ENCODE data around the gene SMIM10L2A.
A peak's percentile ranks its signal among the peaks of the same experiment; 100 is the strongest.
"Not testable (repeated sequence)": the region's sequence is repeated elsewhere in the genome, so short reads cannot be mapped to it uniquely, and the experiment has no call there.

SMIM10L2A gene

DNA sequence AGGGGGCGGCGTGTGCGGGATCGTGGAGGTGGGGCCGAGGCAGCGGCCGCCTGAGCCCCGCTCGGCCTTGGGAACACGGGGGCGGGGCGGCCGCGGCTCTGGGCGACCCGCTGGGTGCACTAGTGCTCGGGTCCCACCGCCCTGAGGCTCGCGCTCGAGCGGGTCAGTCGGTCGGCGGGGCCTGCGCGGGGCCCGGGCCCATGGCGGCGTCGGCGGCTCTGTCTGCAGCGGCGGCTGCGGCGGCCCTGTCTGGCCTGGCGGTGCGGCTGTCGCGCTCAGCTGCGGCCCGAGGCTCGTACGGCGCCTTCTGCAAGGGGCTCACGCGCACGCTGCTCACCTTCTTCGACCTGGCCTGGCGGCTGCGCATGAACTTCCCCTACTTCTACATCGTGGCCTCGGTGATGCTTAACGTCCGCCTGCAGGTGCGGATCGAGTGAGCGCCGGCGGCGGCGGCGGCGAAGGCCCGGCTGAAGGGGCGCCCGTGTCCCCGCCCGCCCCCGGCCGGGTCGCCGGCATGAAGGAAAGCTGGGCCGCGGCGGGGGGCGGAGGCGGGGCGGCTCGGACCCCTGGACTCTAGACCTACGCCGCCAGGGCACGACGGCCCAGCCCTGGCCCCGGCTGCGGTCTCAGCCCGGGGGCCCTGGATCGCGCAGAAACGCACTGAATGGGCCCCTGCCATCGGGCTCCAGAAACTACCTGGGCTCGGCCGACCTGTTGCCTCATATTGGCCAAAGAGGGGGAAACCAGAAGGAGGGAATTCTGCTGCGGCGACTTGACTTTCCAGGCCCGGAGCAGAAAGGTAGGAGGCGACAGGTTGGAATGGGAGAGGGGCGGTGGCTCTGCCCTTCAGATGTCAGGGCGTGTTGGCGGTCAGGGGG is at the start of gene SMIM10L2A:
Gene SMIM10L2A (plus strand): TSS at position 13 of the 878 bp plus-strand sequence. CDS start 188 bp downstream, at position 201.
- no peak for DNase-seq (ENCODE audit: low read depth in 4 of 4, low spot score in 1 of 4)

DNA sequence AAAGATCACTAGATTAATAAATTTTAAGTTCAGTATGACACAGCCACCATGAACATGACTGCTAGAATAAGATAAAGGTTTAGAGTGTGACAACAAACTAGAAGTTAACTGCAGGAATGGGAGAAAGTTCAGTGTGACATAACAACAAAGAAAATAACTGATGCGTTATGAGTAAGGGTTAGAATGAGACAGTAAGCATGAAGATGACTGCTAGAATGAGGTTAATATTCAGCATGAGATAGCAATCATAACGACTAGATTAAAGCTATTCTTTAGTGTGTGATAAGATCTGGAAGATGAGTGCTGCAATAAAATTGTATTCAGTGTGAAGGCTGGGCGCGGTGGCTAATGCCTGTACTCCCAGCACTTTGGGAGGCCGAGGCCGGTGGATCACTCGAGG is 48.4 kb upstream of the SMIM10L2A start:
- DNase-seq (ENCODE audit: low read depth in 4 of 4, low spot score in 1 of 4), result no peak

DNA sequence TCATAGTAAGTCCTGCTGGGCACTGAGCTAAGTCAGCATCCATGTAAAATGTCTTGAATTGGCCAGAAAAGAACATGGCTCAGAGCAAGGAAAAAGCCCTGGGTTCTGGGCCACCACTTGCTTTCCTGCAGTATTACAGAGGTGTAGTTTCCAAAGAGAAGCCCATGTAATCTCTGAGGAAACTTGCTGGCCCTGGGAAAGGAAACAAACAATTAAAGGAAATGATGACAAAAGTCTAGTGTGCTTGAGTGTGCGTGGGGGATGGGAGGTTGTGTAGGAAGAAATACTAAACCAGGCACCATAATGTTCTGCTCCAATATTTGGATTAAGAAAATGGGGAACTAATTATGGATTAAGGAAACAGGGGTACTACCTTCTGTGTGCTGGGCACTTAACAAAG is 39.5 kb upstream of the SMIM10L2A start:
- DNase-seq (ENCODE audit: low read depth in 4 of 4, low spot score in 1 of 4), result no peak

DNA sequence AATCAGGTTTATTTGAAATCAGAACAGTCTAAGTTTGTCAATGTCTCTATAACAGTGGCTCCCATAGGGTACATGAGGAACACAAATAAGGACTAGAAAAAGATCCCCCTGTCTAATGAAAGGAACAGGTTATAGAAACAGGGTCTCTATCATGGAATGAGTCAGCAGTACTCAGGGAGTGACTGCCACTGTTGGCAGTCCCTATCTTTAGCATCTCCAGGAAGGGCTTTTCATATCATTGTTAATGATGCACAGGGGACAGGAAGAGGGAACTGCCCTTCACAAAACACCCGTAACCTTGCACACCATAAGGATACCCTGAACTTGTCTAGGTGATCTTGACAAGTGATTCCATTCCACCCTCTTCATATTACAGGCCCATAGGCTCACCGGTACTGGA is 38.5 kb upstream of the SMIM10L2A start:
- DNase-seq (ENCODE audit: low read depth in 4 of 4, low spot score in 1 of 4), result no peak

DNA sequence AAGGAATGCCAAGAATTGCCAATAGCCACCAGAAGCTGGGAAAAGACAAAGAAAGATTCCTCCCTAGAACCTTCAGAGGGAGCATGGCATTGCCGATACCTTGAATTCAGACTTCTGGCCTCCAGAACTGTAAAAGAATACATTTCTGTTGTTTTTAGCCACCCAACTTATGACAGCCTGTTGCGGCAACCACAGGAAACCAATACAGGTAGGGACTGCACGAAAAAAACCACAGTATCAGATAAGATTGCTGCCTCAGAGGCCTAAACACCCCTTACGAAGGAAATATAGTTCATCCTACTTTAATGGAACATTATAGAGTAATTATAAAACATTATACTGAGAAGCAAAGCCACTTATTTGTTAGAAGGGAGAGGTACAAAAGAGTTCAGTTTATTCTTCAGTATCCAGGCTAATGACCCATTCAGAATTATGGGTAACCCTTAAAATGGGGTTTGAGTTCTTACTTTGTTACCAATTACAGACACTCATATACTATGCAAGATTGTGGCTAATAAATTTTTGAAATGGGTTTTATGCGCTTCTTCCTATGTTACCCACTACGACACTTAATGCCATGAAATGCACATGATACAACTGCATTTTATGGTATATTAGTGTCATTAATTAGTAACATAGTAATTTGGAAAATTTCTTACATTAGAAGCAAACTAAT is 37.4 kb upstream of the SMIM10L2A start:
- no peak for DNase-seq (ENCODE audit: low read depth in 4 of 4, low spot score in 1 of 4)

DNA sequence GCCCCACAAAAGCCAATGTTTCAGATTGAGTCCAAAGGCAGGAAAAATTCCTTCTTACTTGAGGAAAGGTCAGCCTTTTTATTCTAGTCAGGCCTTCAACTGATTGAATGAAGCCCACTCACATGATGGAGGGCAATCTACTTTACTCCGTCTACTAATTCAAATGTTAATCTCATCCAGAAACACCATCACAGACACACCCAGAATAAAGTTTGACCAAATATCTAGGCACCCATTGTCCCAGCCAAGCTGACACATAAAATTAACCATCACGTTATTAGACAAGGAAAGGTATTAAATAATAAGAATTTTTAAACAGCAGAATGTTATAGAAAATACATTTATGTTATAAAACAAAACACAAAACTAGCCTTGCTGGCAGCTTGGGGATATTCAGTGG is 32.9 kb upstream of the SMIM10L2A start:
- DNase-seq (ENCODE audit: low read depth in 4 of 4, low spot score in 1 of 4), result no peak

DNA sequence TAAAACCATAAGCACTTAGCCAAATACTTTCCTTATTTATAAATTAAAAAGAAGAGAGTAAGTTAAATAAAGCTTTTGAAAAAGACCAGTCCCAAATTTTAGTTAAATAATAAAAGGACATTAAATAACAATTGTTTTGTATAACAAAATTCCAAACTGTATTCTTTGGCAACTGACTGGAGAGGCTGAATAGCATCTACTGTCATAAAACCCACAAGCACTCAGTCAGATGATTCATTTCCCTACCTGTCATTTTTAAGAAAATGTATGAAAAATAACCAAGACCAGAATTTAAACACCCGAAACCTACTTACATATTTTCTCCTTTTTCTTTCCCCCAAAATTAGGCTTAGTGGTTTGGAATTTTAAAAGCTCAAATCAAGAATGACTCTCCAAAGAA is 32.5 kb upstream of the SMIM10L2A start:
- no peak for DNase-seq (ENCODE audit: low read depth in 4 of 4, low spot score in 1 of 4)

- no peak for DNase-seq (ENCODE audit: low read depth in 4 of 4, low spot score in 1 of 4)
Measured at GRCh38 chrX:135389717-135390116, 32.0 kb upstream of the SMIM10L2A start.

GRCh38 chrX:135391734-135392133 is 30.0 kb upstream of the SMIM10L2A start:
- DNase-seq (ENCODE audit: low read depth in 4 of 4, low spot score in 1 of 4), result no peak

GRCh38 chrX:135393051-135393450 is 28.7 kb upstream of the SMIM10L2A start:
- no peak for DNase-seq (ENCODE audit: low read depth in 4 of 4, low spot score in 1 of 4)

DNA sequence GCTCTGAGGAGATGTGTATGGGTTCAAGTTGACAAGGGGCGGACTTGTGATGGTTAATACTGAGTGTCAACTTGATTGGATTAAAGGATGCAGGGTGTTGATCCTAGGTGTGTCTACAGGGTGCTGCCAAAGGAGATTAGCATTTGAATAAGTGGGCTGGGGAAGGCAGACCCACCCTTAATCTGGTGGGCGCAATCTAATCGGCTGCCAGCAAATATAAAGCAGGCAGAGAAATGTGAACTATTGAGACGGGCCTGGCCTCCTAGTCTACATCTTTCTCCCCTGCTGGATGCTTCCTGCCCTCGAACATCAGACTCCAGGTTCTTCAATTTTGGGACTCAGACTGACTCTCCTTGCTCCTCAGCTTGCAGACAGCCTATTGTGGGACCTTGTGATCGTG is 26.7 kb upstream of the SMIM10L2A start:
- DNase-seq (ENCODE audit: low read depth in 4 of 4, low spot score in 1 of 4), result no peak

DNA sequence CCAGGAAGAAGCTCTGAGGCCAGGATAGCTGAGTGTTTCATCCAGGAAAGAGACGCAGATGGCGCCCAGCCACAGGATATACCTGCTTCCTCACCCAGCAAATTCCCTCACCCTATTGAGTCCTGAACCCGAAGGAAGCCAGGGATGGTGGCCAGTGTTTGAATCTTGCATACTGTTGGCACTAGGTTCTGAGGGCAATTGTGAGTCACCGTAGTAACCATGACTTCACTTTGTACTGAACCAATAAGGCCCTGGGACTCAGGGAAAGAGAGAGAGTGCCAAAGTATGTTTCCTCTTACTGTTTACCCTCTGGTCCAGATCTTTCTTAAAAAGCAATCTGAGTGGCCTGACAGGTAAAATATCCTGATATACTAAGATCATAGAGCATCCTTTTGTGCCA is 25.6 kb upstream of the SMIM10L2A start:
- no peak for DNase-seq (ENCODE audit: low read depth in 4 of 4, low spot score in 1 of 4)

GRCh38 chrX:135396566-135396965 is 25.2 kb upstream of the SMIM10L2A start:
- no peak for DNase-seq (ENCODE audit: low read depth in 4 of 4, low spot score in 1 of 4)

DNA sequence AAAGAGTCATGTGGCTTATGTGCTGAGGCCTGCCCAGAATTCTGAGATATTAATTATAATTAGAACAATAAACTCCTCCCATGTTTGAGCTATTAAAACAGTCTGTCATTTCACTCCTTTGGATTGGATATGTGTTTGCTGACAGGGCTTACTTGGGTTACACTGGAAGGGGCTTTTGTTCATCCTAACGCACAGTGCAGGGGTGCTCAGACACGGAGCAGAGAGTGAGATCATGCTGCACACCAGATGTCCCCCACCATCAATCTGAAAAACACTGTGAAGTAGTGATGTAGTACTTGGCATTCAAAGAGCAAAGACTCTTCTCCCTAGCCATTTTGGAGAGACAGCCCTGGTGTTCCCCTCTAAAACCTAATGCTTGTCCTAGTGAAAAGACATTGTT is 24.1 kb upstream of the SMIM10L2A start:
- DNase-seq (ENCODE audit: low read depth in 4 of 4, low spot score in 1 of 4), result no peak

DNA sequence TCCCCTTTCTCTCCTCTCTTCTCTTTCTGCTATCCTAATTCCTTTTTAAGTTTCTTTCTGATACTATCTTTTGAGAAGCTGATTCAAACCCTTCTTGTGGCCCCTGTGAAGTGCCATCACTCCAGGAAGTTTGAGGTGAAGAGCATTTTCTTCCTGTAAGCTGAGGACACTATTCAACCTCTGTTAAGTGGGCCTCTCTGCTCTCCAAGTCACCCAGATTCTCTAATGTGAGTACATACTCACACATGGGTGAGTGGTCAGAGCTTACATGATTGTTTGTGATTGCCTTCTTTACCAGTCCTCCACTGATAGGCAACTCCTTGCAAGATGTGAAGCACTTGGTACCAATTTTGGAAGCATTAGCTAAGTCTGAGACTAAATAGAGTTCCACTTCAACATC is 18.4 kb upstream of the SMIM10L2A start:
- DNase-seq (ENCODE audit: low read depth in 4 of 4, low spot score in 1 of 4), result no peak

DNA sequence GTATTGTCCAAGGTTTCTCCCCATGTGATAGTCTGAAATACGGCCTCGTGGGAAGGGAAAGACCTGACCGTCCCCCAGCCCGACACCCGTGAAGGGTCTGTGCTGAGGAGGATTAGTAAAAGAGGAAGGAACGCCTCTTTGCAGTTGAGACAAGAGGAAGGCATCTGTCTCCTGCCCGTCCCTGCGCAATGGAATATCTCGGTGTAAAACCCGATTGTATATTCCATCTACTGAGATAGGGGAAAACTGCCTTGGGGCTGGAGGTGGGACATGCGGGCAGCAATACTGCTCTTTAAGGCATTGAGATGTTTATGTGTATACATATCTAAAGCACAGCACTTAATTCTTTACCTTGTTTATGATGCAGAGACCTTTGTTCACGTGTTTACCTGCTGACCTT is 15.3 kb upstream of the SMIM10L2A start:
- DNase-seq (ENCODE audit: low read depth in 4 of 4, low spot score in 1 of 4), result not testable (repeated sequence)

DNA sequence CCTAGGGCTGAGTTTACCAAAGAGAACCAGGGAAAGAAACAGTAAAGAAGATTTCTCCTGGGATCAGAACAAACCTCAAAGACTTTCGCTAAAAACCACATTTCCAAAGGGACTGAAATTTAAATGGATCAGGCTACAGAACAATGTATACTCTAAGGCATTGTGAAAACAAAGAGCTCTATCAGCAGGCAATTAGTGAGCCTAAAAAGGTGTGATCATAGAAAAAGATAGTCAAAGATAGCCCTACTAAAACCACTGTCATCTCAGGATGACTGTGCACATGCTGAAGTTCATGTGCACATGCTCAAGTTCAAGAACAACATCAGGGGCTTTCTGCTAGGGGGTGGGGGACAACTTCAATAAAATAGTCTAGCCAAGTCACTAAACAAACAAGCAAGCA is 12.9 kb upstream of the SMIM10L2A start:
- no peak for DNase-seq (ENCODE audit: low read depth in 4 of 4, low spot score in 1 of 4)

- DNase-seq (ENCODE audit: low read depth in 4 of 4, low spot score in 1 of 4), result no peak
Measured at GRCh38 chrX:135410861-135411627, 10.7 kb upstream of the SMIM10L2A start.

DNA sequence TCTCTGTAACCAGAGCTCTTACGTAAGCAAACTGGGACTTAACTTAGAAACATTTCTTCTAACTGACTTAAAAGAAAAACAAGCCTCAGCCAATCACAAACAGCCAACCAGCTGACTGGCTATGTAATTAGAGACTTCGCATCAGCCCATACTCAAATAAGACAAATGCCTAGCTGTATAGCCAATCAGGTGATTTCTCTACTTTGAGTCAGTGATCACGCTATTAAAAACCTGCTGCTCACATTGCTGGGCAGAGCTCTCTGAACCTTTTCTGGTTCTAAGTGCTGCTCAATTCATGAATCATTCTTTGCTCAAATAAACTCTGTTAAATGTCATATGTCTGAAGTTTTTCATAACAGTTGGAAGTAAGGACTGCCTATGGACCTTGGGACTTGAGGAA is 9.9 kb upstream of the SMIM10L2A start:
- DNase-seq (ENCODE audit: low read depth in 4 of 4, low spot score in 1 of 4), result no peak

- DNase-seq (ENCODE audit: low read depth in 4 of 4, low spot score in 1 of 4), result no peak
Measured at GRCh38 chrX:135416546-135416945, 5.2 kb upstream of the SMIM10L2A start.

GRCh38 chrX:135420831-135421230 is 913 bp upstream of the SMIM10L2A start:
- DNase-seq (ENCODE audit: low read depth in 4 of 4, low spot score in 1 of 4), result no peak

GRCh38 chrX:135421537-135421931 is 210 bp upstream of the SMIM10L2A start:
- DNase-seq (ENCODE audit: low read depth in 4 of 4, low spot score in 1 of 4), result peak; percentile 58 to 79 (median 74)
